ENCODE results near the gene PI4KA.

DNA sequence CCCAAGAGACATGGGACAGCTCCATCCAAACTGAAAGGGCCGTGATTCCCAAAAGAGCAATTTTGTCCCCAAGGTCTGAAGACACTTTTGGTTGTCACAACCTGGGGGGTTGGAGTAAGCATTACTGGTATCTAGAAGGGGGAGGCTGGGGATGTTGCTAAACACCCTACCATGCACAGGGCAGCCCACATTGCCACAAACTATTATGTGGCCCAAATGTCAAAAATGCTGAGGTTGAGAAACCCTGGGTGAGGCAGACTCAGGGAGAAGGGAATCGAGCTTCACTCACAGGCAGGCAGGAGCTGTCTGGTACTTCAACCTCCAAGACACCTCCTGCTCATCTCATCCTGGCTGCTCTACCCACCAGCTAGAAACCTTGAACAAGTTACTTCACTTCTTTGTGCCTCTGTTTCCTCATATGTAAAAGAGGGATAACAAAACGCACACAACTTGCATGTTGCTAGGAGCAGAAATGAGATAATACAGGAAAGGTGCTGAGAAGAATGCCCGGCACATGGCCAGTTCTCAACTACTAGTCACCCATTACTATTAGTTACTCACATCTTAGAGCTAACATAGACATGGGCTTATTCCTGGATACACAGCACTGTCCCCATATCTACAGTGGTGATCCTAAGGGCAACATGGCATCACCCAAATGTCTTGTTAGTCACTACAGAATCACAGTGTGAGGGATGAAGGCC, 75.9 kb downstream of the PI4KA start:
- TF ChIP-seq, protein P1, sequence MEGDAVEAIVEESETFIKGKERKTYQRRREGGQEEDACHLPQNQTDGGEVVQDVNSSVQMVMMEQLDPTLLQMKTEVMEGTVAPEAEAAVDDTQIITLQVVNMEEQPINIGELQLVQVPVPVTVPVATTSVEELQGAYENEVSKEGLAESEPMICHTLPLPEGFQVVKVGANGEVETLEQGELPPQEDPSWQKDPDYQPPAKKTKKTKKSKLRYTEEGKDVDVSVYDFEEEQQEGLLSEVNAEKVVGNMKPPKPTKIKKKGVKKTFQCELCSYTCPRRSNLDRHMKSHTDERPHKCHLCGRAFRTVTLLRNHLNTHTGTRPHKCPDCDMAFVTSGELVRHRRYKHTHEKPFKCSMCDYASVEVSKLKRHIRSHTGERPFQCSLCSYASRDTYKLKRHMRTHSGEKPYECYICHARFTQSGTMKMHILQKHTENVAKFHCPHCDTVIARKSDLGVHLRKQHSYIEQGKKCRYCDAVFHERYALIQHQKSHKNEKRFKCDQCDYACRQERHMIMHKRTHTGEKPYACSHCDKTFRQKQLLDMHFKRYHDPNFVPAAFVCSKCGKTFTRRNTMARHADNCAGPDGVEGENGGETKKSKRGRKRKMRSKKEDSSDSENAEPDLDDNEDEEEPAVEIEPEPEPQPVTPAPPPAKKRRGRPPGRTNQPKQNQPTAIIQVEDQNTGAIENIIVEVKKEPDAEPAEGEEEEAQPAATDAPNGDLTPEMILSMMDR (conservative IDR thresholded peaks at IDR 0.05; ENCODE audit: low read depth, low read length): no peak
- no peak for TF ChIP-seq EZH2 (IDR thresholded peaks at IDR 0.05; ENCODE audit: borderline replicate concordance, low read depth, low read length, poor library complexity, severe bottlenecking)
